GM19468 (cell line): ENCODE data around the gene SPECC1L.
"Not testable (repeated sequence)": the region's sequence is repeated elsewhere in the genome, so short reads cannot be mapped to it uniquely, and the experiment has no call there.

Experiments
- ATAC-seq: cut with Tn5 transposase; IDR thresholded peaks from one replicate; pipeline ENCODE4 v1.9.1; 2021; ENCODE audit warnings: mild to moderate bottlenecking, moderate library complexity, moderate number of reproducible peaks; ENCODE audit not compliant: unreplicated experiment; ENCODE audit errors: extremely low read depth

SPECC1L gene

DNA sequence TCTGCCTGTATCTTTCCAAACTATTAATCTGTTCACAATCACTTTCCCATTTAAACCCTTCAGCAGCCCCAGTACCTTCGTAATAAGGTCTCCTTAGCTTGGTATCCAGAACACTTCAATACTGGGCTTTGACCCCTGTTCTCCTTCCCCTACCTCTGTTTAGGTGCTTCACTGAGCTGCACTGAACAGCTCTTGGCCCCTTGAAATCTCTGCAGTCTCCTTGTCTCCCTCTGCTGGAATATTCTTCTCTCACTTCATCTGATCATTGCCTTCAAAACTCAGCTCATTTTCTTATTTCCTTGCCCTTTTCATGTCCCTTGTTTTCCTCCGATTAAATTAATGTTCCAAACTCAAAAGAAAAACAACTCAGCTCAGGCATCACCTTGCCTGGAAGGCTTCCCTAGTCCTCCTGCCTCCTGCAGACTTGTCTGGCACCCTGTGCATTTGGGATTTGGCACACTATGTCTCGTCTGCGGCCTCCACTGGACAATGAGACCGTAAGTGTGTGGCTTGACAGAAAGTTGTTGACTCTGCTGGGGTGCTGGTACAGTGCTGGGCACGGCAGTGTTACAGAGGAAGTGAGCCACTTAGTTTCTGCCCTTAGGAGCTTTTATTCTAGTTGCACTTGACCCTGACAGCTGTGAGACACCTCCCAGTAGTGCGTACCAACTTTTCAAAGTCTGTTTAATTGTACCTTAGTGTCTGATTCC, 4.2 kb downstream of the SPECC1L start:
- ATAC-seq: not testable (repeated sequence)

DNA sequence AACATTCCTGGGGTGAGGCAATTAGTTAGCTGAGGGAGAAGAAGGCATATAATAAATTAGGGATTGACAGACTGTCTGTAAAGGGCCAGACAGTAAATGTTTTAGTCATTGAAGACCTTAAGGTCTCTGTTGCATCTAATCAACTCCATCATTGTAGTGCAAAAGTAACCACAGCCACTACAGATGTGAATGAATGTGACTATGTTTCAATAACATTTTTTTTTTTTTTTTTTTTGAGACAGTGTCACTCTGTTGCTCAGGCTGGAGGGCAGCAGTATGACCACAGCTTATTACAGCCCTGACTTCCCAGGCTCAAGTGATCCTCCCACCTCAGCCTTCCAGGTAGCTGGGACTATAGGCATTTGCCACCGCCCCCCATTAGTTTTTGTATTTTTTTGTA, 9.7 kb downstream of the SPECC1L start:
- not testable (repeated sequence) for ATAC-seq

DNA sequence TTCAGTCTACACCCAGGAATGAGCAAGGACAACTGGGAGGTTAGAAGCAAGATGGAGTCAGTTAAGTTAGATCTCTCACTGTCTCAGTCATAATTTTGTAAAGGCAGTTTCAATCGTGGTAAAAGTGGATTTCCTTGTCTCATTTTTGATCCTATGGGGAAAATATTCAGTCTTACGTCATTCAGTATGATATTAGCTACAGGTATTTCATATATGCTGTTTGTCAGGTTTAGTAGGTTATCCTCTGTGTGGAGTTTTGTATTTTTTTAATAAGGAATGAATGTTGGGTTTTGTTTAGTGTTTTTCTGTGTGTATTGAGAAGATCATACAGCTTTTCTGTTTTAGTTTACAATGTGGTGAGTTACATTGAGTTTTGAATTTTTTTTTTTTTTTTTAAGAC, 11.8 kb downstream of the SPECC1L start:
- no peak for ATAC-seq

DNA sequence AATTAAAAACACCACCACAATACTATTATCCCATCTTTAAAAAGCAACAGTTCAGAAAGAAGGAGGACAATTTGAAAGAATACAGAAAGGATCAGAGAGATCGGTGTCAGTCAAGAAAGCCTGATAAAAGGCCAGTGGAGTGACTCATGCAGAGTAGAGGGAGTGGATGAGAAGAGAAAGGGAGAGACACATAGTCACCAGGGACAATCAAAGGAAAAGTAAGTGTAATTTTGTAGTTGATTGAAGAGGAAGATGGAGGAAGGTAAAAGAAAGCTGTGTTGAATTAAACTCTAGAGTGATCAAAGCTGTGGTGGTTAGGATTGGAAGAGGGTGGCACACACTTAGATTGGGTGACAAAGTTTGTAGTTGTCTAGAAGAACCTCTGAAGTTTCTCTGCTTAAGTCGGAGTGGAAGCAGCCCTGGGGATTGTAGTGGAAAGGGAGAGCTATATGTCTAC, 14.1 kb downstream of the SPECC1L start:
- ATAC-seq: no peak

DNA sequence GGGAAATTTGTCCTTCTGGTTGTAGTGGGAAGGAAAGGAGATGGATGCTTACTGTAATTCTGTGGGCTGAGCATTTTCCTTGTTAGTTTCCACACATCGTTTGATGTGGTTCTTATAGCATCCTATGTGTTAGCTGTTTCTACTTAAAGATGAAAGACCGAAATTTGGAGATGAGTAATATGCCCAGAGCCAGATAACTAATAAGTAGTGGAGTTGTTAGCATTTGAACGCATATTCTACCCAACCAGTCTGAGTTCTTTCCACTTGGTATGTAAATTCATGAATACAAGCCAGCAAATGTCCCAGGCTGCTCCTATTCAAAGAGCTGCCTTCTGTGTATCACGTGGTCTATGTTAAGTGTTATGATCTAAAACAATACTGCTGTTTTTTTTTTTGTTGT, 14.6 kb downstream of the SPECC1L start:
- ATAC-seq: no peak

DNA sequence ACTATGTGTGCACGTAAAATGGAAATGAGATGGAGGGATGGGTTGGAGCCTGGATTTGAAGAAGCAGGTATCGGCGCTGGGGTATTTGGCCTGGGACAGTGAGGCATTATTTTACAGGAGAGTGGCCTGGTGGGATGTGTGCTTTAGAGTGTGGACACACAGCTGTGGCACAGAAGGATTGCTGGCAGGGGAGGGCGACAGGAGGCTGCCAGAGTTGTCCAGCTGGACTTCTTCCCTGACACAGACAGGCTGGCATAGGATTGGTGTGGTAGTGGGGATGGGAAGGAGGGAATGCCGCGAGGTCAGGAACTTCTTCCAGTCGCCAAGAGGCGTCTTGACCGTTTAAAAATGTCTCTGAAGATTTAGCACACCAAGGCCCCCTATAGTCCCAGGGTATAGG, 16.6 kb downstream of the SPECC1L start:
- not testable (repeated sequence) for ATAC-seq

DNA sequence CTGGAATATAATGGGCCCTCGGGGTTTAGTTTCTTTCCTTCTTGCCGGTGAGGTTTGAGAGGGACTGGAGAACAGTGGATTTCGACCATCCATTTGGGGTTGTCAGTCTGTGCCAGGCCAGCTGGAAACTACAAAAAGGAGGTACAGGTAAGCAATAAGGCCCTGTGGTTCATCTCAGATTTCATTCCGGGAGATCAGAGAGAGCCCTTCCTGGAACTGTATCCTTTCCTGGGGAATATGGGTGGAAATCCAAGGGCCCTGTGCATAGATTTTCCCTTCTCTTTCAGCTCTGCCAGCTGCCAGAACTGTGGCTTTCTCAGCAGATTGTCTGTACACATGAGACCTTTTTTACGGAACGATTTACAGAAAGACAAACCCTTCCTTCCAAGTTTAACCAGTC, 17.2 kb downstream of the SPECC1L start:
- not testable (repeated sequence) for ATAC-seq

DNA sequence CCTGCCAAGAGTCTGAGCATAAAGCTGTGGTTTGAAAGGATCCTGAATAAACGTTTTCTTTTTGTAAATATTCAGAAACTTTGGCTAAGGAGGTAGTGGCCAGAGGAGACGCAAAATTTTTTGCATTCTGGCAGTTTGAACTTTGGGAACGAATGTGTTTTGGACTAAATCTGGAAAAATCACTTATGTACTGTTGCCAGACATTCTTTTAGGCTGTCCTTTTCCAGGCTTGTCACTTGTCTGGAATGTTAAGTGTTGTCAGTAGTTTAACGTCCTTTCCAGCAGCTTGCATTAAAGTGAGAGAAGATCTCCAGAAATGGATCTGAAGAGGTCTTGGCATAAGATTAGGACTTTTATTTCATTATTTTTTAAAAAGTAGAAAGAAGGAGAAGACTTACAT, 18.5 kb downstream of the SPECC1L start:
- no peak for ATAC-seq

DNA sequence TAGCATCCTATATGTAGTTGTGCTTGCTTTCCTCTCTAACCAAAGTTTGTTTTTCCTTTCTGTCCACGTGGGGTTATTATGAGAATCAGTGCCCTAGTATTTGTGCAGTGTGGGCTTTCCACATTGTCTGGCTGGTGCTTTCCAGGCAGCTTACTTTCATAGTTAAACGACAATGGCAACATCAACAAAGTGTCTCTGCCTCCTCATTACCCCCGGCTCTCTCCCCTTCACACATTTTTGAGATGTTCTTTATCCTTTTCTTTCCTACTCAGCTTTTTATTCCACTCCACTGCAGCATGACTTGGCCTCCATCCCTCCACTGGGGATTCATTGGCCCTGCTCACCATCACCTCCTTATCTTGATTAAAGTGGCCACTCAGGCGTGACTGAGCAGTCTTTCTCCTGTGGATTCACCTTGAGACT, 19.1 kb downstream of the SPECC1L start:
- ATAC-seq: no peak

DNA sequence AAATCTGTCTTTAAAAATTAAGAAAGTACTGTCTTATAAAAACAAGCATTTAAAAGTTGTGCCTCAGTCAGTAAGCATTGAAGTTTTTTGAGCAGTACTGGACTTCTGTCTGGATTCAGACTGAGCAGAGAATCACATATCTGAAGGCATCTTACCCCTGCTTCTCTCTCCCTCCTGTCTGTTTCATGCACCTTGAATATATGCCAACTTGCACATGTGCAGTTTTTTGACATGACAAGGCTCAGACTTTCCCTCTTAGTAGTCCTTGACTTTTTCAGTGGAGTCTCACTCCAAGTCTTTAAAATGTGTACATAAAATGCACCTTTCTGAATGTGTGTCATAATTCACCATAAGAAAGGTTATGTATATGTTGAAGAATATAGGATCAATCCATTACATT, 19.8 kb downstream of the SPECC1L start:
- ATAC-seq: no peak

DNA sequence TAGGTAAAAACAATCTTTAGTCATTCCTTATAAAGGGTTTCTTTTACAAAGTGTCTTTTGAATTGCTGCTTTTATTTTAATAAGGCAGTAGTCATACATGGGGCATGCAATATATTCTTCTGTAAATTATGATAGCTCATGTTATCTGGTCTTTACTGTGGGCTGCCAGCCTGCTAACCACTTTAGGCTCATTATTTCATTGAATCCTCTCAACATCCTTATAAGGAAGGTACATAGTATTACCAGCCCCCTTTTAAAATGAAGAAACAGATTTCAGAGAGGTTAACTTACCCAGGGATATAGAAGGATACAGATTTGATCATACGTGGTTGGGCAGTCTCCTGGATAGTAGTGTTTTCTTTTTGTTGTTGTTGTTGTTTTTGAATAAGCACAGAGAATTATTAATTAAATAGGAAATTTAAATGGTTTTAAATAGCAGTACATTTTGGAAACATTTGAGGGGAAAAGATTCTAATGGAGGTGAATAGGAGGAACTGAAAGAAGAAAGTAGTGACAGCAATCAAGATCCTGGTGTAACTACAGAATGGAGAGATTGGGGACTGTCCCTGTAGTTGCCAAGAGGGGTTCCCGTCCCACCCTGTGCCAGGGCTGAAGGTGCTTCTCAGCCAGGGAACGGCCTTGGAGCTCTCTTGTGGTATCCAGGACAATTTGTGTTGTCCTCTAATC, 21.0 kb downstream of the SPECC1L start:
- ATAC-seq: no peak

DNA sequence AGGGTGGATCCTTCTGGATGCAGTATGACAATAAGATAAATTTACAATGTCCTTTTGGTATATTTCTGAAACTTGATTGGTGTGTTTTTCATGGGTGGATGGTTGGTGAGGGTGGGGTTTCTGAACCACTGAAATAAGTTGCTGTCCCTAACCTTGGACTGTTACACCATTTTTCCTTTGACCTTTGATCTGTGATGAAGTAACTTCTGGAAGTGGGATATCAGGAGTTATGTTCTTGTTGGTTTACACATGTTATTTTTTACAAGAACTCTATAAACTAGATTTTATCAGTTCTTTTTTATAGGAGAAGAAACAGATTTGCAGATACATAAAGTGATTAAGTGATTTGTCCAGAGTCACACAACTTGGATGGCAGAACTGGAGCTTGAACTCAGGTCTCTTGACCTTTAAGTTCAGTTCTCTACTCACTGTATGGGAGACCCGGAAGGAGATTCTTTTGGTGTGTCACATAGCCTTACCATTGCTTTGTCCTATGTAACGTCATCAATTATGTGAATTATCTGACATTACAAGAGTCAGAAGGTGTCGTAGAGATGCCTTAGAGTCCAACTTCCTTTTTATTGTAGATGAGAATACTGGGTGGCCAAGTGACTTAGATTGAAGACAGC, 21.7 kb downstream of the SPECC1L start:
- ATAC-seq: not testable (repeated sequence)

DNA sequence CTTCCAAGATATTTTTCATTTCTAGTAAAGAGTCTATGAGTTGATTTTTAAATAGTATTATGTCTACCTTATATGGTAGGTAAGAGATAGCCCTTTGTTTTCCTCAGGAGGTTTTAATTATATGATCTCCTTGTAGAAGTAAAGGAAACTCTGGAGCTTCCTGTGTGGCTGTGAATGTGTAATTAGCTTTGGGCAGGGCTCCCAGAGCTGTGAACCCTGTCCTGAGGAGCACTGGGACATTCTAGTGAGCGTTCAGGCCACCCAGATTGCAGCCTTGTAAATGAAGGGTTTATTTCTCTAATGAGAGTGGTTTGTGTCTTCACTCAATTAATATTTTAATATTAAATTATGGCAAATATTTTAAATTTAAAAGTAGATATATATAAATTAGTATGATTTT, 24.3 kb downstream of the SPECC1L start:
- ATAC-seq: not testable (repeated sequence)

DNA sequence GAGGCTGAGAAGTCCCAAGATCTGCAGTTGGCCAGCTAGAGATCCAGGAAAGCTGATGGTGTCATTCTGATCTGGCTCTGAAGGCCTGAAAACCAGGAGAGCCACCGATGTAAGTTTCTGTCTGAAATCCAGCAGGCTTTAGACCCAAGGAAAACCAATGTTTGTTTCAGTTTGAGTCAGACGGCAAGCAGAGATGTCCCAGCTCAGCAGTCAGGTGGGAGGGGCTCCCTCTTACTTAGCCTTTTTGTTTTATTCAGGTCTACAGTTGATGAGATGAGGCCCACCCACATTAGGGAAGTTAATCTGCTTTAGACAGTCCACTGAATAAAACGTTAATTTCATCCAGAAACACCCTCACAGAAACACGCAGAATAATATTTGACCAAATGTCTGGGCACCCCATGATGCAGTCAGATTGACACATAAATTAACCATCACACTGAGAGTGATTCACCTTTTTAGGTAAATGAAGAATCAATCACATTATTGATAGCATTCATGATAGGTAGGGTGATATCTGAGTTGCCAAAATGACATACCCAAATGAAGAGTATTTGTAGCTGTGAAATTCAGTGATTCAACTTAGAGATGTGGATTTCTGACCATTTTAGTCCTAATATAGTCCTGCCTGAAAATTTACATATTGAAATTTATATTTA, 28.0 kb downstream of the SPECC1L start:
- ATAC-seq: not testable (repeated sequence)

DNA sequence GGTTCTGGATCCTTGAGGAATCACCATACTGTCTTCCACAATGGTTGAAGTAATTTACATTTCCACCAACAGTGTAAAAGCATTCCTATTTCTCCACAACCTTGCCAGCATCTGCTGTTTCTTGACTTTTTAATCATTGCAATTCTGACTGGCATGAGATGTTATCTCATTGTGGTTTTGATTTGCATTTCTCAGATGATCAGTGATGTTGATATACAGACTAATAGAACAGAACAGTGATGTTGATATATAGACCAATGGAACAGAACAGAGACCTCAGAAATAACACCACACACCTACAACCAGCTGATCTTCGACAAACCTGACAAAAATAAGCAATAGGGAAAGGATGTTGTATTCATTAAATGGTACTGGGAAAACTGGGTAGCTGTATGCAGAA, 29.9 kb downstream of the SPECC1L start:
- not testable (repeated sequence) for ATAC-seq

DNA sequence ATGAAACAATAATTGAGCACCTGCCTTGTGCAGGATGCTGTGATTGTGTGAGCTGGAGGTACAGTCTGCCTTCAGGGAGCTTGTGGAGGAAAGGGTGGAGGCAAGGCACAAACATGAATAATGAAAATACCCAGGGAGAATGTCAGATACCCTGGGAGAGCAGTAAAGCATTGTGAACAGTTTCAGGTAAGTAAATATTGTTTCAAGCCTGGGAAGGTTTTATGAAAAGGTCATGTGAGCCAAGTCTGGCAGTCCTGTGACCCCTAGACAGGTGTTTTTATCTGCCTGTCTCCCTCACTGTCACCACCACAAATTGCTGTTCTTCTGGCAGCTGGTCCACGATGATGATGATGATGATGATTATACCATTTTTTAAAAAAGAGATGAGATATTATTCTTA, 32.0 kb downstream of the SPECC1L start:
- ATAC-seq: no peak

DNA sequence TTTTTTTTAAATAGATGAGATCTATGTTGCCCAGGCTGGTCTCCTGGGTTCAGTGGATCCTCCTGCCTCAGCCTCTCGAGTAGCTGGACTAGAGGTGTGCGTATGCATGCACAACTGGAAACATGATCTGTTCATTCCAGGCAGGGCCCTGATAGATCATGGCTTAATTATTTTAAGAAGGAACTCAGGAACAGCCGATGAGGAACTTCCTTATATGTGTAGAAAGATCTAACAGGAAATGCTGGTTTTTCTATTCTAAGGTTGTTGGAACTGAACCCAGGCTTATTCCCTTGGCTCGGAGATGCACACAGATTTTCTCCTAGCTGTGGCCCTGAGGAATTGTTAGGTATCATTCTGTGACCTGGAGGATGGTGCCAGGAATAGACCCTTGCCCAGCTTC, 32.4 kb downstream of the SPECC1L start:
- no peak for ATAC-seq

DNA sequence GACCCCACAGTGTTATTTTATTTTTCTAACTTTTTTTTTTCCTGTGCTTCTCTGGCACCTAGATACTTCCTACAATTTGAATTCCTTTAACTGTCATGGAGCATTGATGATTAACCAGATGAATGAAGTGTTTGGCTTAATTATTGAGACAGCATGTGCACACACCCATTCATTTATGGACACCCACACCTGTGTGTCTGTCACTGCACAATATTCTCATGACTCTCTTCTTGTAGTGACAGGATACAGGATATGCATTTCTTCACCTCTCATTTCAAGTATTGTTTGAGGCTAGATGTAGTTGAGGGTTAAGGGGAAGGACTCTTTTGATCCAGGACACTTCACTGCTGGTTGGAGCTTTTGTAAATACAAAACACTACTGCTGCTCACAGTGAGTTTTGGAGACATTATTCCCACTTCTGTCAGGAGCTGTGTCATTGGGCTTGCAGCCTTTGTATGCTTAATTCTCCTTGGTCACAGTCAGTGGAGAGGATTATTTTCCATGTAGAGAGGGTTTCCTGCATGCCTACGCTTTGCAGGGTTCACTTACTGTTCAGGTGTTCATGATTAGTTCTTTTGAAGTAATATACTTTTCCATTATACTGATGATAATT, 33.5 kb downstream of the SPECC1L start:
- no peak for ATAC-seq

DNA sequence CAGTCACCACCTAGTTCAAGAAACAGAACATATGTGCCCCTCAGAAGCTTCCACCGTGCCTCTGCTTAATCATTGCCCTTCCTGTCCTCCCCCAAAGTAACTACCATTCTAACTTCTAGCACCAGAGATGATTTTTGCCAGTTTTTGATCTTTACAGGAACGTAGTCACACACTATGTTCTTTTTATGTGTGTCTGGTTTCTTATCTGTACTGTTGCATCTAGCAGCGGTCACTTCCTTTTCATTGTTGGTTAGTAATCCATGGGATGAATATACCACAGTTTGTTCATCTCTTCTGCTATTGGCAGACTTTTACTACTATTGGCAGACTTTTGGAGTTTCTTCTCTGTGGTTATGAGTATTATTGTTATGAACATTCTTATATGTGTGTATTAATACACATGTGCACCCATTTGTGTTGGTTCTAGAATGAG, 34.6 kb downstream of the SPECC1L start:
- ATAC-seq: no peak

DNA sequence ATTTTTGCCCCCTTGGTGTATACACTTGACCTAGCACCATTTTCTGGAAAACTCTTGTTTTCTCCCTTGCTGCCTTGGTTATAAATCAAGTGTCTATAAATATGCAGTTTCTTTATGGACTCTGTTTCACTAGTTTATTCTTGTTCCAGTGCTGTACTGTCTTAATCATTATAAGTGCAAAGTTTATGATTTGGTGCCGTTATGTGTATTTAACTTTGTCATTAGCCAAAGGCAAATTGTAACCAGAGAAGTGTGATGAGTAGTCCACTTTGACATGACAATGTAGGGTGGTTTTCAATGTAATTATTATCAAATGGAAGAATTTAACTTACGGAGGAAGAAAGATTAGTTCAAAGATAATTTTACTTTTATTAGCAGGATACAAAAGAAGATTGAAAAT, 40.3 kb downstream of the SPECC1L start:
- ATAC-seq: no peak
